KMS-11 (cell line): ENCODE measurements around the gene ASCC1.

ENCODE experiments used
- H2AFZ ChIP-seq: fragments of 200-600 bp; sonication (generic); 2 replicates; pipeline ENCODE4 v1.6.1; 2016; ENCODE audit warnings: antibody characterized with exemption, mixed run types, low read depth
- H3K27ac ChIP-seq: fragments of 200-600 bp; sonication (generic); 2 replicates; pipeline ENCODE4 v1.6.1; 2016; ENCODE audit warnings: mild to moderate bottlenecking, mixed run types
- H3K27me3 ChIP-seq: fragments of 200-600 bp; sonication (generic); 2 replicates; pipeline ENCODE4 v1.6.1; 2017; ENCODE audit warnings: mild to moderate bottlenecking, low read depth, mixed run types, moderate library complexity; ENCODE audit not compliant: insufficient read depth
- H3K36me3 ChIP-seq: fragments of 200-600 bp; sonication (generic); 2 replicates; pipeline ENCODE4 v1.6.1; 2017; ENCODE audit warnings: mild to moderate bottlenecking, mixed run types; ENCODE audit not compliant: insufficient read depth
- H3K4me1 ChIP-seq: fragments of 200-600 bp; sonication (generic); 2 replicates; pipeline ENCODE4 v1.6.1; 2016; ENCODE audit warnings: mild to moderate bottlenecking, low read depth, mixed run types; ENCODE audit not compliant: poor library complexity, severe bottlenecking
- H3K4me2 ChIP-seq: fragments of 200-600 bp; sonication (generic); 2 replicates; pipeline ENCODE4 v1.7.0; 2016; ENCODE audit warnings: mild to moderate bottlenecking, mixed run types
- H3K4me3 ChIP-seq: fragments of 200-600 bp; sonication (generic); IDR thresholded peaks from 2 replicates; pipeline ENCODE4 v1.6.1; 2017; ENCODE audit warnings: low read depth, low read length, mixed read lengths; ENCODE audit not compliant: insufficient read depth
- H3K79me2 ChIP-seq: fragments of 200-600 bp; sonication (generic); 2 replicates; pipeline ENCODE4 v1.6.1; 2016; ENCODE audit warnings: low read depth, mixed run types; ENCODE audit not compliant: insufficient read depth
- H3K9ac ChIP-seq: fragments of 200-600 bp; sonication (generic); 2 replicates; pipeline ENCODE4 v1.6.1; 2016; ENCODE audit warnings: mild to moderate bottlenecking, mixed run types
- H4K20me1 ChIP-seq: fragments of 200-600 bp; sonication (generic); 2 replicates; pipeline ENCODE4 v1.6.1; 2016; ENCODE audit warnings: mild to moderate bottlenecking, mixed run types; ENCODE audit not compliant: insufficient read depth
- TF ChIP-seq, protein P1 (sequence below): fragments of 200-600 bp; sonication (generic); conservative IDR thresholded peaks from 2 replicates; pipeline ENCODE4 v1.6.1; 2017; ENCODE audit warnings: low read depth, mild to moderate bottlenecking, antibody characterized with exemption, low read length, moderate library complexity, mixed read lengths

Gene ASCC1

DNA sequence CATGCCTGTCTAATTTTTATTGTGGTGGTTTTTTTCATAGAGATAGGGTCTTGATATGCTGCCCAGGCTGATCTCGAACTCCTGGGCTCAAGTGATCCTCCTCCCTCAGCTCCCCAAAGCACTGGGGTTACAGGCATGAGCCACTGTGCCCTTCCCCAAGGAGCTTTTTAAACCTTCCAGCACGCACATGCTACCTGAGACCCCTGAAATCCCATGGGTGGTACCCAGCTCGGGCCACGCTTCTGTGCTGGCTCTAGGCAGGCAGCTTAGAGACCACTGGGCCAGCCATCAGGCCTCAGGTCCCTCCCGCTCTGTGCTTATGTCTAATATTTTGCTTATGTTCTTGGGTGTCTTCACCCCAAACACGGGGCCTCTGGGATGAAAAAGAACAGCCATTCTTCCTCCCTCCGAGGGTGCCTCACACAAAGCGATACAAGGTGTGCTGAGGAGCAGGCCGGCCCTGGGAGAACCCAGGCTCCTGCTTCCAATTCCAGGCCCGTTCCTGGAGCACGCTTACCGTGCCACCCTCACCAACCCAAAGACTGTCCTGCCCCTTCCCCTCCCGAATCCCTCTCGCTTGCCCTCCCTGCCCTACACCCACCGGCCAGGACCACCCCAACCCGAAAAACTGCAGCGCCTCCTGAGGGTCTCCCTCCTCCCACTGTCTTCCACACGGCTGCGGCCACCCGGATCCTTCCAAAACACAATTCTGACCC is 138.6 kb downstream of the ASCC1 start:
- H4K20me1 ChIP-seq, result no peaks in the 10 kb centered on the region

DNA sequence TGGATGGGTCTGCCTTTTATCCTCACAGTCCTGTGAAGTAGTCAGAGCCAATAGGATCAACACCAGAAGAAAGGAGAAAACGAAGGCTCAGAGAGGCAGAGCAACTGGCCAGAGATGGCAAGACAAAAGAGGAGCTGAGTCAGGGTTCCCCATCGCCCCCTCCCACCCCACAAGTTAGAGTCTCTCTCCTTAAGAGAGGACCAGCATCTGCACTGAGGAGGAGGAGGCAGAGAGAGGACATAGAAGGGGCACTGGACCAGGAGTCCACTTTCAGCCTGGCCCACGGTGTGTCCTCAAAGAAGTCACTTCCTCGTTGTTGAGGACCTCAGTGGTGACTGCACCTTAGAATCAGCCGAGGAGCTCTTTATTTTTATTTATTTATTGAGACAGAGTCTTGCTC is 139.3 kb downstream of the ASCC1 start:
- no peak overlapping the region for H3K4me3 ChIP-seq
- no peak overlapping the region for H3K4me2 ChIP-seq
- no peaks in the 10 kb centered on the region for H4K20me1 ChIP-seq
- H3K27ac ChIP-seq, result no peak overlapping the region
- H3K36me3 ChIP-seq, result no peaks in the 10 kb centered on the region
- no peak overlapping the region for H2AFZ ChIP-seq
- no peaks in the 10 kb centered on the region for H3K4me1 ChIP-seq
- TF ChIP-seq, protein P1, sequence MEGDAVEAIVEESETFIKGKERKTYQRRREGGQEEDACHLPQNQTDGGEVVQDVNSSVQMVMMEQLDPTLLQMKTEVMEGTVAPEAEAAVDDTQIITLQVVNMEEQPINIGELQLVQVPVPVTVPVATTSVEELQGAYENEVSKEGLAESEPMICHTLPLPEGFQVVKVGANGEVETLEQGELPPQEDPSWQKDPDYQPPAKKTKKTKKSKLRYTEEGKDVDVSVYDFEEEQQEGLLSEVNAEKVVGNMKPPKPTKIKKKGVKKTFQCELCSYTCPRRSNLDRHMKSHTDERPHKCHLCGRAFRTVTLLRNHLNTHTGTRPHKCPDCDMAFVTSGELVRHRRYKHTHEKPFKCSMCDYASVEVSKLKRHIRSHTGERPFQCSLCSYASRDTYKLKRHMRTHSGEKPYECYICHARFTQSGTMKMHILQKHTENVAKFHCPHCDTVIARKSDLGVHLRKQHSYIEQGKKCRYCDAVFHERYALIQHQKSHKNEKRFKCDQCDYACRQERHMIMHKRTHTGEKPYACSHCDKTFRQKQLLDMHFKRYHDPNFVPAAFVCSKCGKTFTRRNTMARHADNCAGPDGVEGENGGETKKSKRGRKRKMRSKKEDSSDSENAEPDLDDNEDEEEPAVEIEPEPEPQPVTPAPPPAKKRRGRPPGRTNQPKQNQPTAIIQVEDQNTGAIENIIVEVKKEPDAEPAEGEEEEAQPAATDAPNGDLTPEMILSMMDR, result no peak
- H3K9ac ChIP-seq, result no peak overlapping the region
- H3K79me2 ChIP-seq, result no peaks in the 10 kb centered on the region
- no peaks in the 10 kb centered on the region for H3K27me3 ChIP-seq

More for the DNA sequence above, 138.6 kb downstream of the ASCC1 start:
- H3K4me1 ChIP-seq, result no peaks in the 10 kb centered on the region
- no peak overlapping the region for H2AFZ ChIP-seq
- TF ChIP-seq, protein P1, result no peak
- H3K27ac ChIP-seq, result no peak overlapping the region
- H3K79me2 ChIP-seq, result no peaks in the 10 kb centered on the region
- H3K4me2 ChIP-seq, result no peak overlapping the region
- no peak overlapping the region for H3K9ac ChIP-seq
- no peaks in the 10 kb centered on the region for H3K36me3 ChIP-seq
- no peaks in the 10 kb centered on the region for H3K27me3 ChIP-seq
- H3K4me3 ChIP-seq, result no peak overlapping the region

DNA sequence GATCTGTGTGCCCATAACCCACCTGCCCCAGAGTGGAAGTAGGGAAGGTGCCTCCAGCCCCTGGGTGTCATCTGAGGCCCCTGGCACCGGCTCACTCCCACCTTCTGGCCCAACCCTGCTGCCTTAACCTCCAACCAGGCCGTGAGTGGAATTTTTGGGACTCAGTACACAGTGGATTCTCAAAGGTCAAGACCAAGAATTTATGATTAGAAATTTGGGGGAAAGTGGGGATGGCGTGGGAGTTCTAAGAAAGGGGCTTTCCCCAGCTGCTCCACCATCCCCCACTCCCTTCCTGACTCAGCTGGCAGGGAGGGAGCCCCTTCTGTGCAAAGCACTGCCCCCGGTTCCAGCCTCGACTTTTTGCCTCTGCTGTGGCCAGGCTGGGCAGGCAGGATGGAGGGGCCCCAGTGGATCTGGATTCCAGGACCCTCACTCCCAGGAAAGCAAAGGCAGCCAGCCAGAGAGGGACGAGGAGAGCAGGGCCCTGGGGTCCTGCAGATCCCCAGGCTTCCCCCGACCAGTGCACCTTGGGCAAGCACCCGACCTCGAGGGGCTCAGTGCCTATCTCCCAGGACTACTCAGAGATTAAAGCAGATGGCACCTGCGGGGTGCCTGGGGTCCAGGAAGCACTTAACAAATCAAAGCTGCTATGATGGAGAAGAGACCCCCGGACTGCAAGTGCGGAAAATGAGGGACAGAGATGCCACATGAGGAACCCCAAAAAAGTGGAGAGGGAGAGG is 140.5 kb downstream of the ASCC1 start:
- H3K4me1 ChIP-seq, result no peaks in the 10 kb centered on the region
- no peaks in the 10 kb centered on the region for H3K36me3 ChIP-seq
- TF ChIP-seq, protein P1, result no peak
- no peak overlapping the region for H2AFZ ChIP-seq
- H3K27ac ChIP-seq, result no peak overlapping the region
- H3K9ac ChIP-seq, result no peak overlapping the region
- no peak overlapping the region for H3K4me2 ChIP-seq
- no peak overlapping the region for H3K4me3 ChIP-seq
- H4K20me1 ChIP-seq, result no peaks in the 10 kb centered on the region
- no peaks in the 10 kb centered on the region for H3K79me2 ChIP-seq
- H3K27me3 ChIP-seq, result no peaks in the 10 kb centered on the region

DNA sequence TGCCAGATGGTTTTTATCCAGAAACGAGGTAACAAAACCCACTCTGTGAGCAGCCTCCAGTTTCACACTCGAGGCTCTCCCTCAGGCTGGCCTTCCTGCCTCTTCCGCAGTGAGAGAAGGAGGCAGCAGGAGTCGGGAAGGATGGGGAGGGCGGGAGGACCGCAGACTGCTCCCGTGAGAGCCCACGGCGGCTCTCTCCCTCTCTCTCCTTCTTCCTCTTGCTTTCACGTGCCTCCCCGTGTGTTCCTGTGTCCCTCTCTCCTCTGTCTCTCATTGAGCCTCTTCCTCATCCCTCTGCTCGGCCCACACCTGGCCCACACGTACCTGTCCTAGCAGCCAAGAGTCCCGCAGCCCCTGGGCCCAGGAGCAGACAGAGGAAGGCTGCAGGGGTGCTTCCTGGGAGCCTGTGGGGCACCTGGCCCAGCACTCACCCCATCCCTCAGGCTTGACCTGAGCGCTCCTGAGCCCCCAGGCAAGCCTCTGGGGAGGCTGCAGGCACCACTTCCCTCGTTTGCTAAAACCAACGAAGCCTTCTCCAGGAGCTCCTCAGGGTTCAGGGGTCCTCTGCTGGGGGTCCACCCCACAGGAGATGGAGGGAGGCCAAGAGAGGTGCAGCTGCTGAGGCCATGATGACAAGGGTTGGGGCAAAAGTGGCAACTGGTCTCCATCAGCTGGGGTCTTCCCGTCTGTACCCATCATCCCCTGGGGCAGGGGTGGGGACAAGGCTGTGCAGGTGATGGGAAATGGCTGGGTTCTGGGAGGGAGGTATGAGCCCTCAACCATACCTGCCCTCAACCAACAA is 141.3 kb downstream of the ASCC1 start:
- no peaks in the 10 kb centered on the region for H4K20me1 ChIP-seq
- no peaks in the 10 kb centered on the region for H3K79me2 ChIP-seq
- H3K9ac ChIP-seq, result no peak overlapping the region
- H3K27ac ChIP-seq, result no peak overlapping the region
- TF ChIP-seq, protein P1, result no peak
- H3K27me3 ChIP-seq, result no peaks in the 10 kb centered on the region
- no peaks in the 10 kb centered on the region for H3K36me3 ChIP-seq
- H2AFZ ChIP-seq, result no peak overlapping the region
- H3K4me3 ChIP-seq, result no peak overlapping the region
- H3K4me2 ChIP-seq, result no peak overlapping the region
- no peaks in the 10 kb centered on the region for H3K4me1 ChIP-seq
